Mammary epithelial cell (primary cell): ENCODE data around the gene GALNT12.

ENCODE experiments used
- CTCF ChIP-seq, 2 donors: IDR thresholded peaks in 1 of 2; conservative IDR thresholded peaks in 1 of 2; 2 replicates each; pipeline ENCODE4 v1.5.1; 2011 to 2012; ENCODE audit warnings: inconsistent platforms in 2 of 2, low read length in 2 of 2, mild to moderate bottlenecking in 2 of 2, control low read depth in 1 of 2, low read depth in 1 of 2; ENCODE audit not compliant: insufficient read depth in 1 of 2; ENCODE audit errors: extremely low read depth in 1 of 2
- EZH2 ChIP-seq: IDR thresholded peaks from 2 replicates; pipeline ENCODE4 v1.6.1; 2012; ENCODE audit warnings: low read length, inconsistent platforms, borderline replicate concordance

GRCh38 chr9:98846081-98846480 lies 38.6 kb downstream of the GALNT12 start:
- TF ChIP-seq CTCF (conservative IDR thresholded peaks at IDR 0.05 in 1 of 2, IDR thresholded peaks at IDR 0.05 in 1 of 2; ENCODE audit: extremely low read depth in 1 of 2, insufficient read depth in 1 of 2, low read depth in 1 of 2, low read length in 2 of 2) (no peak), EZH2 (no peak)
